GM12872 (cell line): ENCODE results near the gene PIK3CB.

Experiments used
- CTCF ChIP-seq: IDR thresholded peaks from 3 replicates; pipeline ENCODE4 v1.5.1; 2011; ENCODE audit warnings: low read depth, mild to moderate bottlenecking, low read length, moderate library complexity; ENCODE audit not compliant: insufficient read depth

PIK3CB gene

GRCh38 chr3:138640537-138640936 lies 194.2 kb downstream of the PIK3CB start:
- TF ChIP-seq CTCF = no peak

- TF ChIP-seq CTCF = no peak
Measured at GRCh38 chr3:138638641-138639040, 196.1 kb downstream of the PIK3CB start.

- no peak for TF ChIP-seq CTCF
Measured at GRCh38 chr3:138629526-138629925, 205.2 kb downstream of the PIK3CB start.

GRCh38 chr3:138625707-138626365 lies 208.9 kb downstream of the PIK3CB start:
- TF ChIP-seq CTCF = no peak

GRCh38 chr3:138624518-138624917 lies 210.2 kb downstream of the PIK3CB start:
- TF ChIP-seq CTCF = no peak

- TF ChIP-seq CTCF = no peak
Measured at GRCh38 chr3:138620431-138620830, 214.3 kb downstream of the PIK3CB start.

- TF ChIP-seq CTCF = no peak
Measured at GRCh38 chr3:138615462-138615861, 219.3 kb downstream of the PIK3CB start.
